HG03460 (cell line): ENCODE results near the gene RNF181.
A peak's percentile ranks its signal among the peaks of the same experiment; 100 is the strongest.
"Not testable (repeated sequence)": the region's sequence is repeated elsewhere in the genome, so short reads cannot be mapped to it uniquely, and the experiment has no call there.

Source experiments
- ATAC-seq: cut with Tn5 transposase; IDR thresholded peaks from one replicate; pipeline ENCODE4 v1.9.1; 2021; ENCODE audit not compliant: unreplicated experiment

RNF181 gene

GRCh38 chr2:85595301-85596025, at the start of gene RNF181:
TSS of gene RNF181 (plus strand) at chr2:85595745. CDS start at chr2:85595764, 19 bp downstream.
- peak; percentile 99 for ATAC-seq

GRCh38 chr2:85545780-85546240, 49.7 kb upstream of the RNF181 start:
- no peak for ATAC-seq

- ATAC-seq, result no peak
Measured at GRCh38 chr2:85547089-85547858, 48.3 kb upstream of the RNF181 start.

- ATAC-seq, result no peak
Measured at GRCh38 chr2:85547859-85548607, 47.5 kb upstream of the RNF181 start.

- no peak for ATAC-seq
Measured at GRCh38 chr2:85548608-85548900, 47.0 kb upstream of the RNF181 start.

- no peak for ATAC-seq
Measured at GRCh38 chr2:85549095-85549494, 46.5 kb upstream of the RNF181 start.

- no peak for ATAC-seq
Measured at GRCh38 chr2:85549826-85550225, 45.7 kb upstream of the RNF181 start.

GRCh38 chr2:85550486-85550885, 45.1 kb upstream of the RNF181 start:
- ATAC-seq, result no peak

GRCh38 chr2:85551698-85552678, 43.6 kb upstream of the RNF181 start:
- ATAC-seq, result peak; percentile 66

GRCh38 chr2:85553184-85553583, 42.4 kb upstream of the RNF181 start:
- no peak for ATAC-seq

GRCh38 chr2:85554980-85555612, 40.4 kb upstream of the RNF181 start:
- ATAC-seq, result no peak

- no peak for ATAC-seq
Measured at GRCh38 chr2:85557130-85557529, 38.4 kb upstream of the RNF181 start.

- no peak for ATAC-seq
Measured at GRCh38 chr2:85558160-85558559, 37.4 kb upstream of the RNF181 start.

GRCh38 chr2:85560403-85560726, 35.2 kb upstream of the RNF181 start:
- ATAC-seq, result not testable (repeated sequence)

GRCh38 chr2:85560812-85561279, 34.7 kb upstream of the RNF181 start:
- peak; percentile 18 for ATAC-seq

- peak; percentile 90 for ATAC-seq
Measured at GRCh38 chr2:85561280-85562212, 34.0 kb upstream of the RNF181 start, which contains the start of gene GGCX. TSS of gene GGCX (minus strand) at chr2:85561493. CDS start at chr2:85561428, 65 bp downstream.

GRCh38 chr2:85564144-85564563, 31.4 kb upstream of the RNF181 start:
- ATAC-seq, result no peak

GRCh38 chr2:85566265-85566664, 29.3 kb upstream of the RNF181 start:
- ATAC-seq, result no peak

- ATAC-seq, result no peak
Measured at GRCh38 chr2:85575739-85576138, 19.8 kb upstream of the RNF181 start.
